Measurements from ENCODE around the gene RBM43. TPM values are rescaled to one million over a fixed set of nuclear protein-coding genes. Genes with fewer than 3 reads are reported as not detected.

The RBM43 gene
- total and polyA plus RNA-seq, 9 of the 15 experiments (the other 6 are each of a cell fraction or from before 2014, with no cell fraction given): 1.3 to 6.9 (median 3.8) TPM

GRCh38 chr2:151228847-151229512 lies 32.7 kb downstream of the RBM43 start:
- in situ Hi-C loops (cut with MboI): no loop called here
- no peak overlapping the region for H3K4me3 ChIP-seq
- no peak for FAIRE-seq
- CTCF ChIA-PET (ENCODE audit: low intra/inter-chr PET ratio): no interaction called here
- H3K79me2 ChIP-seq (ENCODE audit: control insufficient read depth, insufficient read depth, low read length): no peaks in the 10 kb centered on the region
- no peaks in the 10 kb centered on the region for H4K20me1 ChIP-seq (replicated peaks; ENCODE audit: control insufficient read depth, insufficient read depth, low read length)
- H3K27ac ChIP-seq (ENCODE audit: extremely low read depth, low read depth, low read length): no peak overlapping the region
- ATAC-seq: no peak
- POLR2A ChIA-PET: interaction anchor here (0.6 kb wide), 1 partner anchor 55 kb away, joined by 4 read pairs; no protein-coding TSS in a partner anchor
- no peak overlapping the region for H3K4me2 ChIP-seq (ENCODE audit: insufficient read depth, low read length)
- H3K36me3 ChIP-seq (ENCODE audit: control insufficient read depth, insufficient read depth, low read length): no peaks in the 10 kb centered on the region
- no peak overlapping the region for H2AFZ ChIP-seq (ENCODE audit: low read depth, low read length)
- H3K4me1 ChIP-seq (replicated peaks in 1 of 2; ENCODE audit: control insufficient read depth in 2 of 2, insufficient read depth in 2 of 2, low read length in 2 of 2): no peaks in the 10 kb centered on the region
- BruUV-seq (replicated peaks): no TSS peak
- H3K9me3 ChIP-seq (replicated peaks; ENCODE audit: control insufficient read depth, insufficient read depth, low read depth, low read length): no peaks in the 10 kb centered on the region
- H3K27me3 ChIP-seq (ENCODE audit: control insufficient read depth in 2 of 2, insufficient read depth in 2 of 2, low read length in 2 of 2): peaks cover 0 to 4% of the 10 kb centered on the region in 2 experiments; a peak in 1 of 5 replicates
- intact Hi-C loops (cut with micrococcal nuclease): no loop called here
- H3K9ac ChIP-seq (ENCODE audit: insufficient read depth in 1 of 2, low read depth in 2 of 2, low read length in 2 of 2): no peak overlapping the region
- DNase-seq (ENCODE audit: extremely low read depth in 1 of 4, low spot score in 3 of 4): no peak
- no peaks in the 10 kb centered on the region for H3K9me1 ChIP-seq (ENCODE audit: control insufficient read depth, insufficient read depth, low read length)
- no peak for TF ChIP-seq BRD9 (IDR thresholded peaks at IDR 0.05; ENCODE audit: low read depth, partially characterized antibody)
- no peak for TF ChIP-seq HDAC3 (IDR thresholded peaks at IDR 0.05; ENCODE audit: borderline replicate concordance, partially characterized antibody)
- TF ChIP-seq ZBTB40 (IDR thresholded peaks at IDR 0.05): no peak
- no peak for TF ChIP-seq ZBTB40 (CRISPR knock-in tag; IDR thresholded peaks at IDR 0.05)
- no peak for TF ChIP-seq ERF (CRISPR knock-in tag; IDR thresholded peaks at IDR 0.05)
- no peak for TF ChIP-seq ZNF740 (CRISPR knock-in tag; IDR thresholded peaks at IDR 0.05)
- TF ChIP-seq ZNF740 (tag; IDR thresholded peaks at IDR 0.05): no peak
- no peak for TF ChIP-seq TEAD1 (CRISPR knock-in tag; IDR thresholded peaks at IDR 0.05)
- no peak for TF ChIP-seq ETS1 (conservative IDR thresholded peaks at IDR 0.05; ENCODE audit: control insufficient read depth, low read depth, low read length)
- no peak for TF ChIP-seq ZKSCAN3 (CRISPR knock-in tag; IDR thresholded peaks at IDR 0.05)
- no peak for TF ChIP-seq PHF8 (IDR thresholded peaks at IDR 0.05; ENCODE audit: borderline replicate concordance, low read length)

All from K562 (cell line).